Cortex of kidney (tissue), 1 donor: ENCODE results near the gene OPN1SW.

Experiments
- DNase-seq: peaks from one replicate; lab custom pipeline; 2025; lab: John Stamatoyannopoulos, UW

OPN1SW gene

GRCh38 chr7:128793181-128793547 lies 17.6 kb upstream of the OPN1SW start:
- no peak for DNase-seq

- no peak for DNase-seq
Observed at GRCh38 chr7:128792471-128793180, 17.0 kb upstream of the OPN1SW start.

GRCh38 chr7:128791972-128792327 lies 16.4 kb upstream of the OPN1SW start:
- DNase-seq, result no peak

- no peak for DNase-seq
Observed at GRCh38 chr7:128791121-128791971, 15.8 kb upstream of the OPN1SW start, which contains the start of gene CCDC136. Gene CCDC136 (plus strand): TSS chr7:128791968. CDS start chr7:128792412, 444 bp downstream.

- no peak for DNase-seq
Observed at GRCh38 chr7:128790315-128791041, 14.9 kb upstream of the OPN1SW start.

GRCh38 chr7:128788446-128789412 lies 13.1 kb upstream of the OPN1SW start:
- no peak for DNase-seq

GRCh38 chr7:128785738-128786137 lies 10.1 kb upstream of the OPN1SW start:
- DNase-seq, result no peak

GRCh38 chr7:128783143-128783861 lies 7.7 kb upstream of the OPN1SW start:
- DNase-seq, result no peak

- no peak for DNase-seq
Observed at GRCh38 chr7:128781851-128782250, 6.3 kb upstream of the OPN1SW start.

- DNase-seq, result no peak
Observed at GRCh38 chr7:128781126-128781525, 5.5 kb upstream of the OPN1SW start.

GRCh38 chr7:128778946-128779345 lies 3.4 kb upstream of the OPN1SW start:
- DNase-seq, result no peak

GRCh38 chr7:128777156-128778123 lies 1.8 kb upstream of the OPN1SW start:
- no peak for DNase-seq

- no peak for DNase-seq
Observed at GRCh38 chr7:128774921-128775320, 673 bp downstream of the OPN1SW start.

GRCh38 chr7:128774029-128774689 lies 1.4 kb downstream of the OPN1SW start:
- DNase-seq, result no peak

- DNase-seq, result no peak
Observed at GRCh38 chr7:128773604-128774003, 2.0 kb downstream of the OPN1SW start.

GRCh38 chr7:128770233-128770632 lies 5.4 kb downstream of the OPN1SW start:
- DNase-seq, result no peak

- DNase-seq, result no peak
Observed at GRCh38 chr7:128767475-128768110, 8.0 kb downstream of the OPN1SW start.

GRCh38 chr7:128763541-128763940 lies 12.1 kb downstream of the OPN1SW start:
- no peak for DNase-seq

GRCh38 chr7:128759242-128759641 lies 16.4 kb downstream of the OPN1SW start:
- no peak for DNase-seq
